NCI-H226 (cell line): Measurements from ENCODE around the gene UROC1.

Experiments
- DNase-seq: peaks from one replicate; pipeline ENCODE4 v3.0.0-alpha.2; 2015

The UROC1 gene

GRCh38 chr3:126438186-126438585 lies 79.4 kb downstream of the UROC1 start:
- DNase-seq, result no peak

DNA sequence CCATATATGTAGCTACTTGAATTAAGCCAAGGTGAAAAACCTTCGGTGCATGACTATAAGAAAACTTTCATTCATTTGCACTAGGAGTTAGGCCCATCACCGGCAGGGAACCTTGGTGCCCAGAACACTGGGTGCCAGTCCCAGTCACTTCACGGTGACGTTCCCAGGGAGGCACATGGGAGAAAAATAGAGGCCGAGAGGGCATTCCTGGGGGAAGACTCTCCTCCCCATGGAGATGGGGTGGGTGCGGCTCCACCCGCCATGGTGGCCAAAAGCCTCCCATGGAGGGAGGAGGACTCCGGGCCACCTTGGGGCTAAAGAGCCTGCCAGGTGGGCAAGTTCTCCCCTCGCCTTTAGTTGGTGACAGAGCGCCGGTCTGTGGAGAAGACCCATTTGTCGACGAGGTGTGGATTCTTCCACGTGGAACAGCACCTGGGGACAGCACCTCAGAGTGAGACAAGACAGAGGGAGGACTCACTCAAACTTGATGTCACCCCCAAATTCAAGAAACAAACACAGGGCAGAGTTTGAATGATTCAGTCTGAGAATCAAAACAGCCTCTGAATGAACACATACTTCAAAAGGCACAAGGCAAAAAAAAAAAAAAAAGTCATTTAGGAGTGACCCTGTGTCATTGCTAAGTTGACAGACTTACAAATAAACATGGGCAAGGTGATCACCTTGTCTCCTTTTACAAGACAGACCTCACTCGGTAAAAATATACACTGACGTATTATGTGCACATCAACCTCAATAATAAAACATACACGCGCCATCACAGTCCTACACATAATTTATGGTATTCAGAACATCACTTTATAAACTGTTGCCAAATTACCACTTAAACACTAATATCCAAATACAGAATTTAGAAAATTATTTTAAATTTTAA lies 80.5 kb downstream of the UROC1 start:
- no peak for DNase-seq

- DNase-seq, result no peak
These were observed 81.9 kb downstream of the UROC1 start for GRCh38 chr3:126435456-126436315.

DNA sequence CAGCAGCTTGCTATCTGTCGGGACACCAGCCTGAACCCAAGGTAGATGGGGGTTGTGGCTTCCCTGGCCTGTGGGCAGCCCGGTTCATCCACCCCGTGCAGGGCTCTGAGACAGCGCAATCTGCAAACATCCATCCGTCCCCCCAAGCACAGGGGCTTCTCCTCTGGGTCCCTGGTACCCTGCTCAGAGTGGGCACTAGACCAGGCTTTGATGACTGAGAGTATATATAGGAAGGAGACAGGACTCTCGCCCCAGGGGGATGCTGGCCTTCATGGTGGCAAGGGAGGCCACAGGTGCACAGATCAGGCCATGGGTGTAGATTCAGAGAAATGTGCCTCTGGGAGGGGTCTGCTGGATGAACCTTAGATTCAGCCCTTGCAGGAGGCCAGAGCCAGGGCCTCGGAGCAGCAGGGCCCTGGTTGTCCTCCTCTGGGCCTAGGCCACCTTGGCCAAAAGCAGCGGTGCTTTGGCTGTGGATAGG lies 82.6 kb downstream of the UROC1 start:
- no peak for DNase-seq

DNA sequence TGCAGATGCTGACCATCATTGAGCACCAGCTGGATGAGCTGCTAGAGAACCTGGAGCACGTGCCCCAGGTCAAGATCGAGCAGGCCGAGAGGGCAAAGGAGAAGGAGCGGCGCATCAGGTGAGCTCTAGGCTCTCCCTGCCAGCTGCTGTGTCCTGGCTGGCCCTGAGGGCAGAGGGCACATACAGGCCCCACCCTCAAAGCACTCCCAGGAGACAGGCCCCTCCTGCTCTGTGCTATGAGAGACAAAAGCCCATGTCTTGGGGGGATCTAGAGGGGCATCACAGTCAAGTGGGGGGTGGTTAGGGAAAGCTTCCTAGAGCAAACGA lies 83.3 kb downstream of the UROC1 start:
- DNase-seq, result no peak

- DNase-seq, result no peak
These were observed 83.9 kb downstream of the UROC1 start for GRCh38 chr3:126433496-126434263.

DNA sequence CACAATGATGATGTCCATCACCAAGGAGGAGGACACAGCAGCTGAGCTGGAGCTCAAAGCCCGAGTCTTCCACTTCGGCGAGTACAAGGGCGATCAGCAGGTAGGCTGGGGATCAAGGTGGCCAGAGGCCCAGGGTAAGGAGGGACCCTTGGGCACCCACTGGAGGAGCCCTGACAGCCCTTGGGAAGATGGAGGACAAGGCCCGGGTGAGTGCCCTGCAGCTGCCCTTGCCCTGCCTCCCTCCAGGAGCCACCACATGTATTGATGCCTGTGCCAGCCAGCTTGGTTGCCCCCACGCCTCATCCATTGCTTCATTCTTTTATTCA lies 84.5 kb downstream of the UROC1 start:
- no peak for DNase-seq

- no peak for DNase-seq
These were observed 85.0 kb downstream of the UROC1 start for GRCh38 chr3:126432361-126433104.
